Endothelial cell of umbilical vein (primary cell): ENCODE measurements around the gene VAPB. TPM values are rescaled to one million over a fixed set of nuclear protein-coding genes. Genes with fewer than 3 reads are reported as not detected.

Source experiments
- BruUV-seq: library from RNA; stranded (reverse); fragments of 400-500 nt; replicated peaks from 2 replicates; lab custom pipeline; 2021; lab: Mats Ljungman, UMichigan
- CTCF ChIA-PET: fragments of 300-600, 350-600 bp; sonication (Branson Sonifier 250); formaldehyde crosslinking; loops from one replicate; lab custom pipeline; 2021; ENCODE audit warnings: antibody characterized with exemption, inconsistent platforms; lab: Charles Lee
- POLR2A ChIA-PET: fragments of 300-600, 350-600 bp; sonication (Branson Sonifier 250); formaldehyde crosslinking; loops from one replicate; lab custom pipeline; 2021; ENCODE audit warnings: antibody characterized with exemption, inconsistent platforms; lab: Charles Lee
- DNase-seq: peaks from one replicate; pipeline ENCODE4 v3.0.0-alpha.2; 2011; ENCODE audit warnings: low read depth, low spot score
- FAIRE-seq: peaks from 2 replicates; lab custom pipeline; 2011; peaks lifted over from hg19 to GRCh38; lab: Jason Lieb, UNC
- H2AFZ ChIP-seq: 2 replicates; pipeline ENCODE4 v1.6.0; 2012; ENCODE audit warnings: low read depth, low read length, control low read depth, inconsistent platforms
- H3K27ac ChIP-seq: 2 replicates; pipeline ENCODE4 v1.5.1; 2011; ENCODE audit warnings: low read depth, mild to moderate bottlenecking, control low read depth, low read length, moderate library complexity; ENCODE audit not compliant: insufficient read depth
- H3K27me3 ChIP-seq, 2 experiments: 2 replicates each; pipeline versions ENCODE4 v1.6.0 to v1.6.1; 2011; ENCODE audit warnings: low read length in 2 of 2, mixed read lengths in 1 of 2; ENCODE audit not compliant: control insufficient read depth in 2 of 2, insufficient read depth in 2 of 2
- H3K36me3 ChIP-seq, 2 experiments: 2 replicates in 1 of 2; 3 replicates in 1 of 2; pipeline ENCODE4 v1.5.1; 2011; ENCODE audit warnings: low read length in 2 of 2, mild to moderate bottlenecking in 1 of 2, moderate library complexity in 1 of 2; ENCODE audit not compliant: control insufficient read depth in 2 of 2, insufficient read depth in 2 of 2; ENCODE audit errors: extremely low read depth in 1 of 2
- H3K4me1 ChIP-seq: 3 replicates; pipeline ENCODE4 v1.5.1; 2011; ENCODE audit warnings: mild to moderate bottlenecking, low read length; ENCODE audit not compliant: control insufficient read depth, insufficient read depth; ENCODE audit errors: extremely low read depth
- H3K4me2 ChIP-seq: 2 replicates; pipeline ENCODE4 v1.6.1; 2011; ENCODE audit warnings: low read length, control low read depth, mixed read lengths; ENCODE audit not compliant: insufficient read depth
- H3K4me3 ChIP-seq, 3 experiments: fragments of 200-600 bp in 1 of 3; sonication (generic), shearing (Covaris generic) in 1 of 3; replicated peaks in 1 of 3; 2 replicates each; pipeline ENCODE4 v1.5.1; 2011 to 2016; ENCODE audit warnings: control low read depth in 3 of 3, low read length in 3 of 3, mild to moderate bottlenecking in 2 of 3, inconsistent platforms in 1 of 3, low read depth in 1 of 3, moderate library complexity in 1 of 3; ENCODE audit not compliant: insufficient read depth in 1 of 3
- H3K79me2 ChIP-seq: 2 replicates; pipeline ENCODE4 v1.6.0; 2012; ENCODE audit warnings: low read length, inconsistent platforms; ENCODE audit not compliant: control insufficient read depth, insufficient read depth
- H3K9ac ChIP-seq: replicated peaks from 2 replicates; pipeline ENCODE3; 2011; ENCODE audit warnings: low read length, control low read depth; ENCODE audit not compliant: insufficient read depth; ENCODE audit errors: extremely low read depth
- H3K9me1 ChIP-seq: replicated peaks from 3 replicates; pipeline ENCODE4 v1.6.0; 2011; ENCODE audit warnings: mild to moderate bottlenecking, low read length; ENCODE audit not compliant: control insufficient read depth, insufficient read depth; ENCODE audit errors: extremely low read depth
- H3K9me3 ChIP-seq: replicated peaks from 2 replicates; pipeline ENCODE4 v1.5.1; 2012; ENCODE audit warnings: low read length, inconsistent platforms; ENCODE audit not compliant: control insufficient read depth, insufficient read depth
- H4K20me1 ChIP-seq: replicated peaks from 2 replicates; pipeline ENCODE3; 2011; ENCODE audit warnings: mild to moderate bottlenecking, low read length; ENCODE audit not compliant: control insufficient read depth, insufficient read depth; ENCODE audit errors: extremely low read depth
- FOS ChIP-seq: IDR thresholded peaks from 2 replicates; pipeline ENCODE4 v1.6.1; 2011; ENCODE audit warnings: mild to moderate bottlenecking, low read length, moderate library complexity, borderline replicate concordance; ENCODE audit not compliant: insufficient read depth
- MYC ChIP-seq: IDR thresholded peaks from one replicate; pipeline ENCODE4 v1.6.1; 2011; ENCODE audit warnings: mild to moderate bottlenecking, low read depth, low read length
- POLR2AphosphoS5 ChIP-seq: IDR thresholded peaks from 2 replicates; pipeline ENCODE4 v1.6.1; 2012; ENCODE audit warnings: low read depth, mild to moderate bottlenecking, control low read depth, low read length, moderate library complexity; ENCODE audit not compliant: insufficient read depth
- dilution Hi-C: fragments of 300-500 bp; cut with MboI; formaldehyde crosslinking; loops from one replicate; pipeline ENCODE4 v1.15.0; 2019; ENCODE audit warnings: low sequenced_read_pairs; ENCODE audit not compliant: extremely low pct_ligation_motif_present
- intact Hi-C: fragments of 100-400 bp; cut with micrococcal nuclease; formaldehyde crosslinking; loops from one replicate; pipeline ENCODE4 v1.10.0; 2022
- polyA plus RNA-seq, 4 experiments: library from polyadenylated mRNA; depleted of rRNA in 3 of 4; stranded (reverse) in 3 of 4; unstranded in 1 of 4; fragments of >200 nt; gene quantifications; 2 replicates each; pipeline versions ENCODE4 v1.2.1 to v1.2.3, GENCODE V29; 2011 to 2012; ENCODE audit warnings: missing spikeins in 1 of 4
- total RNA-seq: library from RNA; stranded (reverse); gene quantifications from 2 replicates; pipeline ENCODE4 v1.2.3, GENCODE V29; 2021
- TF ChIP-seq, protein P1 (sequence below), 2 donors: IDR thresholded peaks; 1 replicate in 1 of 2; 2 replicates in 1 of 2; pipeline ENCODE4 v1.5.1; 2011; ENCODE audit warnings: low read length in 2 of 2, mild to moderate bottlenecking in 2 of 2, moderate library complexity in 2 of 2, control low read depth in 1 of 2, inconsistent platforms in 1 of 2, low read depth in 1 of 2; ENCODE audit not compliant: insufficient read depth in 1 of 2; ENCODE audit errors: extremely low read depth in 1 of 2

VAPB gene
- total and polyA plus RNA-seq, 2 donors (not counting 3 experiments of a cell fraction or from before 2014, with no cell fraction given) = 17.9 to 48.9 TPM

DNA sequence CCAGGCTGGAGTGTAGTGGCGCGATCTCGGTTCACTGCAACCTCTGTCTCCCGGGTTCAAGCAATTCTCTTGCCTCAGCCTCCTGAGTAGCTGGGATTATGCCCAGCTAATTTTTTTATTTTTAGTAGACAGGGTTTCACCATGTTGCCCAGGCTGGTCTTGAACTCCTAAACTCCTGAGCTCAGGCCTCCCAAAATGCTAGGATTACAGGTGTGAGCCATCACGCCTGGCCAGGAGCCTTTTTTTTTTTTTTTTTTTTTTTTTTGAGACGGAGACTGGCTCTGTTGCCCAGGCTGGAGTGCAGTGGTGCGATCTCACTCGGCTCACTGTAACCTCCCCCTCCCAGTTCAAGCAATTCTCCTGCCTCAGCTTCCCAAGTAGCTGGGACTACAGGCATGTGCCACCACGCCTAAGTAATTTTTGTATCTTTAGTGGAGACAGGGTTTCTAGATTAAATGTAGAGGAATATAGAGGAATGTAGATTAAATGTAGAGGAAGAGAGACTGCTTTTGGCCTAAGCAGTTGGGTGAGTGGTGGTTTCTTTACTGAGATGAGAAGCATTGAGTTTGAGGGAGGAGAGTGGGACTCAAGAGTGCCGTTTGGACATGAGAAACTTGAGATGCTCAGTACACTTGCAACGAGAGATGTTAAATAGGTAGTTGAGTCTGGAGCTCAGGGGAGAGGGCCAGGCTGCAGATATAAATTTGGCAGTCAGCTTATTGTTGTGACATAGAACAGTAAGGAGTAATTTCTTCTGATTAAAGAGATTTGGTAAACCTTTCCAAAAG lies 16.7 kb downstream of the VAPB start:
- Histone ChIP-seq H2AFZ (no peak overlapping the region), H3K9ac (no peak overlapping the region), H4K20me1 (peaks cover 8% of the 10 kb centered on the region), H3K27ac (no peak overlapping the region), H3K9me3 (no peaks in the 10 kb centered on the region), H3K4me2 (no peak overlapping the region), H3K36me3 (no peaks in the 10 kb centered on the region), H3K79me2 (peaks cover 95% of the 10 kb centered on the region), H3K9me1 (no peaks in the 10 kb centered on the region), H3K4me1 (peaks cover 32% of the 10 kb centered on the region), H3K4me3 (no peak overlapping the region), H3K27me3 (no peaks in the 10 kb centered on the region)
- POLR2A ChIA-PET = no interaction called here
- CTCF ChIA-PET = interaction anchor here (0.7 to 1.0 kb wide), 4 partner anchors 13 to 160 kb away, joined by 3 read pairs; partner anchors contain the start of gene VAPB
- FAIRE-seq (no peak), DNase-seq (no peak)
- dilution Hi-C loops = no loop called here
- BruUV-seq = no TSS peak
- intact Hi-C loops = loop anchor here (2.0 to 10.0 kb wide), 2 partner anchors 17 to 1011 kb away; partner anchors contain the start of genes RBM38 and VAPB
- TF ChIP-seq, protein P1, sequence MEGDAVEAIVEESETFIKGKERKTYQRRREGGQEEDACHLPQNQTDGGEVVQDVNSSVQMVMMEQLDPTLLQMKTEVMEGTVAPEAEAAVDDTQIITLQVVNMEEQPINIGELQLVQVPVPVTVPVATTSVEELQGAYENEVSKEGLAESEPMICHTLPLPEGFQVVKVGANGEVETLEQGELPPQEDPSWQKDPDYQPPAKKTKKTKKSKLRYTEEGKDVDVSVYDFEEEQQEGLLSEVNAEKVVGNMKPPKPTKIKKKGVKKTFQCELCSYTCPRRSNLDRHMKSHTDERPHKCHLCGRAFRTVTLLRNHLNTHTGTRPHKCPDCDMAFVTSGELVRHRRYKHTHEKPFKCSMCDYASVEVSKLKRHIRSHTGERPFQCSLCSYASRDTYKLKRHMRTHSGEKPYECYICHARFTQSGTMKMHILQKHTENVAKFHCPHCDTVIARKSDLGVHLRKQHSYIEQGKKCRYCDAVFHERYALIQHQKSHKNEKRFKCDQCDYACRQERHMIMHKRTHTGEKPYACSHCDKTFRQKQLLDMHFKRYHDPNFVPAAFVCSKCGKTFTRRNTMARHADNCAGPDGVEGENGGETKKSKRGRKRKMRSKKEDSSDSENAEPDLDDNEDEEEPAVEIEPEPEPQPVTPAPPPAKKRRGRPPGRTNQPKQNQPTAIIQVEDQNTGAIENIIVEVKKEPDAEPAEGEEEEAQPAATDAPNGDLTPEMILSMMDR (IDR thresholded peaks at IDR 0.05; ENCODE audit: extremely low read depth in 1 of 2, insufficient read depth in 1 of 2, low read depth in 1 of 2, low read length in 2 of 2) = no peak
- TF ChIP-seq MYC = no peak
- TF ChIP-seq POLR2AphosphoS5 = no peak
- TF ChIP-seq FOS = no peak
